Endothelial cell of umbilical vein (primary cell): ENCODE data around the gene PLPP7. TPM values are rescaled to one million over a fixed set of nuclear protein-coding genes. Genes with fewer than 3 reads are reported as not detected.

ENCODE experiments used
- BruUV-seq: library from RNA; stranded (reverse); fragments of 400-500 nt; replicated peaks from 2 replicates; lab custom pipeline; 2021; lab: Mats Ljungman, UMichigan
- CTCF ChIA-PET: fragments of 300-600, 350-600 bp; sonication (Branson Sonifier 250); formaldehyde crosslinking; loops from one replicate; lab custom pipeline; 2021; ENCODE audit warnings: antibody characterized with exemption, inconsistent platforms; lab: Charles Lee
- POLR2A ChIA-PET: fragments of 300-600, 350-600 bp; sonication (Branson Sonifier 250); formaldehyde crosslinking; loops from one replicate; lab custom pipeline; 2021; ENCODE audit warnings: antibody characterized with exemption, inconsistent platforms; lab: Charles Lee
- DNase-seq: peaks from one replicate; pipeline ENCODE4 v3.0.0-alpha.2; 2011; ENCODE audit warnings: low read depth, low spot score
- FAIRE-seq: peaks from 2 replicates; lab custom pipeline; 2011; peaks lifted over from hg19 to GRCh38; lab: Jason Lieb, UNC
- H2AFZ ChIP-seq: 2 replicates; pipeline ENCODE4 v1.6.0; 2012; ENCODE audit warnings: low read depth, low read length, control low read depth, inconsistent platforms
- H3K27ac ChIP-seq: 2 replicates; pipeline ENCODE4 v1.5.1; 2011; ENCODE audit warnings: low read depth, mild to moderate bottlenecking, control low read depth, low read length, moderate library complexity; ENCODE audit not compliant: insufficient read depth
- H3K27me3 ChIP-seq, 2 experiments: 2 replicates each; pipeline versions ENCODE4 v1.6.0 to v1.6.1; 2011; ENCODE audit warnings: low read length in 2 of 2, mixed read lengths in 1 of 2; ENCODE audit not compliant: control insufficient read depth in 2 of 2, insufficient read depth in 2 of 2
- H3K36me3 ChIP-seq, 2 experiments: 2 replicates in 1 of 2; 3 replicates in 1 of 2; pipeline ENCODE4 v1.5.1; 2011; ENCODE audit warnings: low read length in 2 of 2, mild to moderate bottlenecking in 1 of 2, moderate library complexity in 1 of 2; ENCODE audit not compliant: control insufficient read depth in 2 of 2, insufficient read depth in 2 of 2; ENCODE audit errors: extremely low read depth in 1 of 2
- H3K4me1 ChIP-seq: 3 replicates; pipeline ENCODE4 v1.5.1; 2011; ENCODE audit warnings: mild to moderate bottlenecking, low read length; ENCODE audit not compliant: control insufficient read depth, insufficient read depth; ENCODE audit errors: extremely low read depth
- H3K4me2 ChIP-seq: 2 replicates; pipeline ENCODE4 v1.6.1; 2011; ENCODE audit warnings: low read length, control low read depth, mixed read lengths; ENCODE audit not compliant: insufficient read depth
- H3K4me3 ChIP-seq, 3 experiments: fragments of 200-600 bp in 1 of 3; sonication (generic), shearing (Covaris generic) in 1 of 3; replicated peaks in 1 of 3; 2 replicates each; pipeline ENCODE4 v1.5.1; 2011 to 2016; ENCODE audit warnings: control low read depth in 3 of 3, low read length in 3 of 3, mild to moderate bottlenecking in 2 of 3, inconsistent platforms in 1 of 3, low read depth in 1 of 3, moderate library complexity in 1 of 3; ENCODE audit not compliant: insufficient read depth in 1 of 3
- H3K79me2 ChIP-seq: 2 replicates; pipeline ENCODE4 v1.6.0; 2012; ENCODE audit warnings: low read length, inconsistent platforms; ENCODE audit not compliant: control insufficient read depth, insufficient read depth
- H3K9ac ChIP-seq: replicated peaks from 2 replicates; pipeline ENCODE3; 2011; ENCODE audit warnings: low read length, control low read depth; ENCODE audit not compliant: insufficient read depth; ENCODE audit errors: extremely low read depth
- H3K9me1 ChIP-seq: replicated peaks from 3 replicates; pipeline ENCODE4 v1.6.0; 2011; ENCODE audit warnings: mild to moderate bottlenecking, low read length; ENCODE audit not compliant: control insufficient read depth, insufficient read depth; ENCODE audit errors: extremely low read depth
- H3K9me3 ChIP-seq: replicated peaks from 2 replicates; pipeline ENCODE4 v1.5.1; 2012; ENCODE audit warnings: low read length, inconsistent platforms; ENCODE audit not compliant: control insufficient read depth, insufficient read depth
- H4K20me1 ChIP-seq: replicated peaks from 2 replicates; pipeline ENCODE3; 2011; ENCODE audit warnings: mild to moderate bottlenecking, low read length; ENCODE audit not compliant: control insufficient read depth, insufficient read depth; ENCODE audit errors: extremely low read depth
- EZH2 ChIP-seq: IDR thresholded peaks from 2 replicates; pipeline ENCODE4 v1.6.1; 2012; ENCODE audit warnings: borderline replicate concordance, low read depth, mild to moderate bottlenecking, moderate library complexity, low read length, inconsistent platforms; ENCODE audit not compliant: severe bottlenecking
- FOS ChIP-seq: IDR thresholded peaks from 2 replicates; pipeline ENCODE4 v1.6.1; 2011; ENCODE audit warnings: mild to moderate bottlenecking, low read length, moderate library complexity, borderline replicate concordance; ENCODE audit not compliant: insufficient read depth
- GATA2 ChIP-seq: IDR thresholded peaks from 2 replicates; pipeline ENCODE4 v1.7.0; 2011; ENCODE audit warnings: low read depth, mild to moderate bottlenecking, moderate library complexity, mixed read lengths, low read length; ENCODE audit not compliant: insufficient read length, insufficient read depth
- JUN ChIP-seq: IDR thresholded peaks from 2 replicates; pipeline ENCODE4 v1.6.1; 2011; ENCODE audit warnings: borderline replicate concordance, low read depth; ENCODE audit not compliant: insufficient read length, insufficient read depth
- MYC ChIP-seq: IDR thresholded peaks from one replicate; pipeline ENCODE4 v1.6.1; 2011; ENCODE audit warnings: mild to moderate bottlenecking, low read depth, low read length
- POLR2A ChIP-seq: IDR thresholded peaks from 2 replicates; pipeline ENCODE4 v1.6.1; 2012; ENCODE audit warnings: low read depth, mild to moderate bottlenecking, control low read depth, low read length
- POLR2AphosphoS5 ChIP-seq: IDR thresholded peaks from 2 replicates; pipeline ENCODE4 v1.6.1; 2012; ENCODE audit warnings: low read depth, mild to moderate bottlenecking, control low read depth, low read length, moderate library complexity; ENCODE audit not compliant: insufficient read depth
- dilution Hi-C: fragments of 300-500 bp; cut with MboI; formaldehyde crosslinking; loops from one replicate; pipeline ENCODE4 v1.15.0; 2019; ENCODE audit warnings: low sequenced_read_pairs; ENCODE audit not compliant: extremely low pct_ligation_motif_present
- intact Hi-C: fragments of 100-400 bp; cut with micrococcal nuclease; formaldehyde crosslinking; loops from one replicate; pipeline ENCODE4 v1.10.0; 2022
- polyA plus RNA-seq, 4 experiments: library from polyadenylated mRNA; depleted of rRNA in 3 of 4; stranded (reverse) in 3 of 4; unstranded in 1 of 4; fragments of >200 nt; gene quantifications; 2 replicates each; pipeline versions ENCODE4 v1.2.1 to v1.2.3, GENCODE V29; 2011 to 2012; ENCODE audit warnings: missing spikeins in 1 of 4
- total RNA-seq: library from RNA; stranded (reverse); gene quantifications from 2 replicates; pipeline ENCODE4 v1.2.3, GENCODE V29; 2021
- TF ChIP-seq, protein P1 (sequence below), 2 donors: IDR thresholded peaks; 1 replicate in 1 of 2; 2 replicates in 1 of 2; pipeline ENCODE4 v1.5.1; 2011; ENCODE audit warnings: low read length in 2 of 2, mild to moderate bottlenecking in 2 of 2, moderate library complexity in 2 of 2, control low read depth in 1 of 2, inconsistent platforms in 1 of 2, low read depth in 1 of 2; ENCODE audit not compliant: insufficient read depth in 1 of 2; ENCODE audit errors: extremely low read depth in 1 of 2
- TF ChIP-seq, protein P2 (sequence below): IDR thresholded peaks from 2 replicates; pipeline ENCODE4 v1.6.1; 2011; ENCODE audit not compliant: insufficient read depth, insufficient read length

PLPP7 gene
- total and polyA plus RNA-seq, 2 donors (not counting 3 experiments of a cell fraction or from before 2014, with no cell fraction given): 2.1 to 2.7 TPM

DNA sequence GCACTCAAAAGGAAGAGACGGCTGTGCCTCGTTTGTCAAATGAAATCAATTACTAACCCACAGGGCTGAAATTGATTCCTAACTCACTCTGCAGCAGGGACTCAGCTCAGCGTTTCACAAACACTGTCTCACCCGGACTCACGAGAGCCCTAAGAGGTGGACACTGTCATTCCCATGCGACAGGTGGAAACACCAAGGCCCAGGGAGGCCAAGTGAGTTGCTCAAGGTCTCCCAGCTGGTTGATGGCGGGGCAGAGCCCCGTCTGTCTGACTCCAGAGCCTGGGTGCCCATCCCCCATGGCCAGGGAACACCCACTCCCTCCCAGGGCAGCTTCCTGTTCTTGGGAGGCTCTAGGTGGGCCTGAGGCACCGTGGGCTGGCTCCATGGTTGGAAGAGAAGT, 1.3 kb upstream of the PLPP7 start:
- no peaks in the 10 kb centered on the region for H3K36me3 ChIP-seq
- DNase-seq (no peak), FAIRE-seq (no peak)
- intact Hi-C loops (no loop called here), dilution Hi-C loops (no loop called here)
- H3K27me3 ChIP-seq: peaks cover 1 to 8% of the 10 kb centered on the region in 2 experiments
- no peaks in the 10 kb centered on the region for H3K4me1 ChIP-seq
- H3K4me2 ChIP-seq: no peak overlapping the region
- POLR2A ChIA-PET: no interaction called here
- no peaks in the 10 kb centered on the region for H3K9me3 ChIP-seq
- no TSS peak for BruUV-seq
- no peak overlapping the region for H2AFZ ChIP-seq
- CTCF ChIA-PET: interaction anchor here (0.9 kb wide), 2 partner anchors 9 to 15 kb away, joined by 3 read pairs; no protein-coding TSS in a partner anchor
- no peak overlapping the region for H3K27ac ChIP-seq
- H4K20me1 ChIP-seq: no peaks in the 10 kb centered on the region
- TF ChIP-seq, protein P1, sequence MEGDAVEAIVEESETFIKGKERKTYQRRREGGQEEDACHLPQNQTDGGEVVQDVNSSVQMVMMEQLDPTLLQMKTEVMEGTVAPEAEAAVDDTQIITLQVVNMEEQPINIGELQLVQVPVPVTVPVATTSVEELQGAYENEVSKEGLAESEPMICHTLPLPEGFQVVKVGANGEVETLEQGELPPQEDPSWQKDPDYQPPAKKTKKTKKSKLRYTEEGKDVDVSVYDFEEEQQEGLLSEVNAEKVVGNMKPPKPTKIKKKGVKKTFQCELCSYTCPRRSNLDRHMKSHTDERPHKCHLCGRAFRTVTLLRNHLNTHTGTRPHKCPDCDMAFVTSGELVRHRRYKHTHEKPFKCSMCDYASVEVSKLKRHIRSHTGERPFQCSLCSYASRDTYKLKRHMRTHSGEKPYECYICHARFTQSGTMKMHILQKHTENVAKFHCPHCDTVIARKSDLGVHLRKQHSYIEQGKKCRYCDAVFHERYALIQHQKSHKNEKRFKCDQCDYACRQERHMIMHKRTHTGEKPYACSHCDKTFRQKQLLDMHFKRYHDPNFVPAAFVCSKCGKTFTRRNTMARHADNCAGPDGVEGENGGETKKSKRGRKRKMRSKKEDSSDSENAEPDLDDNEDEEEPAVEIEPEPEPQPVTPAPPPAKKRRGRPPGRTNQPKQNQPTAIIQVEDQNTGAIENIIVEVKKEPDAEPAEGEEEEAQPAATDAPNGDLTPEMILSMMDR (IDR thresholded peaks at IDR 0.05; ENCODE audit: extremely low read depth in 1 of 2, insufficient read depth in 1 of 2, low read depth in 1 of 2, low read length in 2 of 2): no peak
- TF ChIP-seq POLR2A (no peak), GATA2 (no peak), POLR2AphosphoS5 (no peak), EZH2 (no peak), FOS (no peak), MYC (no peak), JUN (no peak)
- TF ChIP-seq, protein P2, sequence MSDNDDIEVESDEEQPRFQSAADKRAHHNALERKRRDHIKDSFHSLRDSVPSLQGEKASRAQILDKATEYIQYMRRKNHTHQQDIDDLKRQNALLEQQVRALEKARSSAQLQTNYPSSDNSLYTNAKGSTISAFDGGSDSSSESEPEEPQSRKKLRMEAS: no peak
- no peaks in the 10 kb centered on the region for H3K79me2 ChIP-seq
- H3K9ac ChIP-seq: no peak overlapping the region
- no peak overlapping the region for H3K4me3 ChIP-seq
- H3K9me1 ChIP-seq: no peaks in the 10 kb centered on the region
